NCI-H1436 (cell line): ENCODE data around the gene CHIC2.
"Not testable (repeated sequence)": the region's sequence is repeated elsewhere in the genome, so short reads cannot be mapped to it uniquely, and the experiment has no call there.

Experiments used
- DNase-seq: peaks from one replicate; lab custom pipeline; 2025; lab: John Stamatoyannopoulos, UW

CHIC2 gene

GRCh38 chr4:54064317-54065111 is at the start of gene CHIC2:
CHIC2 (minus strand) TSS chr4:54064605; CDS start chr4:54064300, 305 bp downstream.
- peak; percentile 87 for DNase-seq

DNA sequence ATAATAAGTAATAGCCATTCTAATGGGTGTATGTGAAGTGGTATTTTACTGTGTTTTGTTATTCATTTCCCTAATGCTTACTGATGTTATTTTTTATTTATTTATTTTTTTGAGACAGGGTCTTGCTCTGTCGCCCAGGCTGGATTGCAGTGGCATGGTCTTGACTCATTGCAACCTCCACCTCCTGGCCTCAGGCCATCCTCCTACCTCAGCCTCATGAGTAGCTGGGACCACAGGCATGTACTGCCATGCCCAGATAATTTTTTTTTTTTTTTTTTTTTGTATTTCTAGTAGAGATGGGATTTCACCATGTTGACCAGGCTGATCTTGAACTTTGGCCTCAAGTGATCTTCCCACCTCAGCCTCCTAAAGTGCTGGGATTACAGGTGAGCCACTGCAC is 48.8 kb upstream of the CHIC2 start:
- not testable (repeated sequence) for DNase-seq

DNA sequence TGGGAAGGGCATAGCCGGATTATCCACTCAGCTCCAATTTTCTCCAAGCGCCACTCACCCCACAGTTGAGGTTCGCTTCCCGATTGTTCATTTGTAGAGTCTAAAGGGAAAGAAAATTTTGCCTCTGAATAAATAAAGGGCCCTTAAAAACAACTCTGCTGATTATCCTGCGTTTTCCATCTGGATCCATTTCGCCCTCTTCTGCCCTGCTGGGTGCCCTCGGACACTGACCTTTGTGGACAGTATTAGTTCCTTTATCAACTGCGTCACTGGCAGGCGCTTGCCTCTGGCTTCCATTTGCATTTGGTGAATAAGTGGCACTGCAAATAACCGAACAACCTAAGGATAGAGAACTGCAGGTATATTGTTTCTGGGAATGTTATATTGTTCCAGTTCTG is 45.6 kb upstream of the CHIC2 start:
- DNase-seq, result no peak

- DNase-seq, result no peak
Measured at GRCh38 chr4:54109241-54110018, 45.0 kb upstream of the CHIC2 start.

GRCh38 chr4:54107951-54108748 is 43.7 kb upstream of the CHIC2 start:
- no peak for DNase-seq

DNA sequence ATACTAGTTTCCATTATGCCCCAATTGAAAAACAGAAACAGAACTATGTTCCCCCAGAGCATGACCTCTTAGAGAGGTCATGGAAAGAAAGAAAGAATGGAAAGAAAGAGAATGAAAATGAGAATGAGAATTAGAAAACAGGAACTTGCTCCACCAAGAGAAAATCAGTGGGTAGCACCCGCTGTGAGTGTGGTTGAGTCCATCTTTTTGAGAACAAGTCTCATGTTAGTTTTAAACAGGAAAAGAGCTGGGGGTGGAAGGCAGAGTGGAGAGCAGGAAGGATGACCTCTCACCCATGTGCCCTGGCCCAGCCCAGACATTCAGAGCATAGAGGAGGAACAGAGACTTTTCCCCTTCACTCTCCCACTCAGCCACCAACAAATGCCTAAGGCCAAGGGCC is 40.5 kb upstream of the CHIC2 start:
- DNase-seq, result no peak

DNA sequence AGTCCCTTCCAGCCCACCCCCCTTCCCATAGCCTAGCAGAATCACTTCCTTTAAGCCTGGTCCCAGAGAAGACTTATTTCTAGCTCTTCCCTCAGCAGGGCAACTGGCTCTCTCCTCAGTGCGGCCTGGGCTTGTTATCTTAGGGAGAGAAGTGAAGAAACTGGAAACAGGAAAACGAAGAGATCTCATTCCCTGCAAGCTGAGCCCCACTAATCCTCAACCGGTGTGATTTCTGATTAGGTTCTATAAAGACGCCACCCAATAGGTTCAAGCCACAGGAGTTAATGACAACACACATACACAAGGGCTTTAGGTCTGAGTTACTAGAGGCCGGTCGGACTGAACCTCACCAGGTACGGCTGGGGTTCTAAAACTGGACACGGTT is 38.8 kb upstream of the CHIC2 start:
- no peak for DNase-seq

DNA sequence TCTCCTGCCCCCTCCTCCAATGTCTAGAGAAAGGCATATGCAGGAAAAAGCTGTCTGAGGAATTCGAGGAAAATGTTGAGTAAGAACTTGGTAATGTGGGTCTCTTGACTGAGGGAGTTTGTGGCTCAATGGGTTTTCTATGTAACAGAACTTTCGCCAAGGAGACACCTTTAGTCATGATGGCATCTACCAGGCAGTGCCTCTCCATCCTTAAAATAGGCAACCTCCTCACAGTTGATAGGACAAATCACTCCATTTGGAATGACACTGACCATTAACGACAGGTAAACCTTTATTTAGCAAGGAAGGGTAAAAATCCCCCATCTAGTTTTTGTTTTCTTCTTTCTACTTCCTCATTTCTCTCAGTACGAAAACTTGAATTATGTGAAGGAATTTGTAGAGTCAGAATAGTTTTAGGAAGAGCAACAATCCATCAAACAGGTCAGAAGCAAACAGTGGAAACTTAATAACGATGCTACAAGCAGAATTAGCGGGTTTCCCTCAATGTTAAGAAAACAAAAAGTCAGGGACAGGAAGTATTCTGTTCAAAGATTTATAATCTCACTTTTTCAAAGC is 38.2 kb upstream of the CHIC2 start:
- DNase-seq, result no peak

GRCh38 chr4:54101190-54102041 is 37.0 kb upstream of the CHIC2 start:
- DNase-seq, result no peak

- no peak for DNase-seq
Measured at GRCh38 chr4:54100595-54101189, 36.3 kb upstream of the CHIC2 start.

GRCh38 chr4:54099748-54100574 is 35.6 kb upstream of the CHIC2 start, which contains the start of gene GSX2:
GSX2 (plus strand) TSS chr4:54100163; CDS start chr4:54100345, 182 bp downstream.
- peak; percentile 14 for DNase-seq

GRCh38 chr4:54099287-54099747 is 34.9 kb upstream of the CHIC2 start:
- DNase-seq, result no peak

- no peak for DNase-seq
Measured at GRCh38 chr4:54098375-54098774, 34.0 kb upstream of the CHIC2 start.

DNA sequence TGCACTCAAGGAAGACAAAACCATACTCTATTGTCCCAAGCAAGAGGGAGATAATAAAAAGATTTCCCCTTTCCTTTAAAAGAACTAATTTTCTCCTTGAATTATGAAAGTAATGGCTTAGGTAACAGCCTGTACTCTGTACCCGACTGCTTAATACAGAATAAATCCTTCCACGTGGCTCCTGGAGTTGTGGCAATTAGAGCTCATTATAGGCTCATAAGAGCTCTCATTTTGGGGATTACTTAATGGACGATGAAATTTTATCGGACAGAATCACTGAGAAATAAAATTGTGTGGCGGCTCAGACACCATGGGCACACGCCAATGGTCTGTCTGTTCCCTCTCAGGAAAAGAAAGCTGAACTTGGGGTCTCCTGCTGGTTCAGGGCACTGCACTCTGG is 32.7 kb upstream of the CHIC2 start:
- no peak for DNase-seq

DNA sequence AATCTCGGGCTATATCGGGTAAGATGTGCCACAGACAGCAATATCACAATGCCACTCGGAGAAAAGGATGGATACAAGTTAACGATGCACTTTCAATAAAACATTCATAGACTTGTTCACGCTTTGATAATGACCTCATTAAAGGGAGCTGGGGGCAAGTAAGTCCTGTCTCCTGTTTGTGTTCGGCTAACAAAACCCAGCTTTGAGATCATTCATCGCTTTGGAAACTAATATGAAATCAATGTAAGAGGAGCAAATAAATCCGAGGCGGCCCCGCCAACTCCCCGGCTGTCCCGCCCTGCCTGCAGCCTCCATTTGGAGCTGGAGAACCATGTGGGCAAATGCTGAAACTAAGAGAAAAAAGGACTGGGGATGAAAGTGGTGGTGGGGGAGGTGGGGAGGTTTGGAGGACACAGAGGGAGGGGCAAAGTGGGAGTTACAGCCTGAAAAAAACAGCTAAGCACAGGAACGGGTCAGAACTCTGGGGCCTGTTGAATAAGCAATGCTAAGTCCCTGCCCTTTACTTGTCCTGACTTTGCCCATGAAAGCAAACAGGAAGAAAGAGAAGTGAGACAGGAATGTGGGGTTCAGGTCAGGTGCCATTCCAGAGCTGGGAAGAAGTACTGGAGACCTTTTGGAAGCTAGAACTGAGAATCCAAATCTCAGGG is 32.0 kb upstream of the CHIC2 start:
- no peak for DNase-seq

GRCh38 chr4:54095110-54095825 is 30.9 kb upstream of the CHIC2 start:
- no peak for DNase-seq

- no peak for DNase-seq
Measured at GRCh38 chr4:54094451-54094850, 30.0 kb upstream of the CHIC2 start.
